GM13976 (cell line): ENCODE measurements around the gene S100A14.

Source experiments
- DNase-seq: peaks from one replicate; pipeline ENCODE4 v3.0.0; 2012; ENCODE audit warnings: low spot score
- CTCF ChIP-seq: IDR thresholded peaks from 2 replicates; pipeline ENCODE4 v1.5.1; 2012; ENCODE audit warnings: borderline replicate concordance, mild to moderate bottlenecking; ENCODE audit not compliant: insufficient read depth; ENCODE audit errors: extremely low read depth, missing control alignments, control extremely low read depth
- in situ Hi-C: fragments of 300-500 bp; cut with MboI; formaldehyde crosslinking; loops from one replicate; pipeline ENCODE4 v1.12.0; 2022; ENCODE audit warnings: low sequenced_read_pairs, mixed read lengths, inconsistent platforms; ENCODE audit not compliant: unreplicated experiment

The S100A14 gene

GRCh38 chr1:153633161-153633753 lies 17.1 kb upstream of the S100A14 start:
- TF ChIP-seq CTCF: no peak
- DNase-seq: peak; percentile 25
- in situ Hi-C loops: no loop called here

GRCh38 chr1:153631047-153632022 lies 15.2 kb upstream of the S100A14 start:
- in situ Hi-C loops: no loop called here
- no peak for DNase-seq
- no peak for TF ChIP-seq CTCF

GRCh38 chr1:153630384-153630783 lies 14.3 kb upstream of the S100A14 start:
- in situ Hi-C loops: no loop called here
- DNase-seq: no peak
- TF ChIP-seq CTCF: no peak

GRCh38 chr1:153629971-153630370 lies 13.8 kb upstream of the S100A14 start:
- no peak for TF ChIP-seq CTCF
- in situ Hi-C loops: no loop called here
- no peak for DNase-seq

- TF ChIP-seq CTCF: no peak
- no peak for DNase-seq
- in situ Hi-C loops: no loop called here
Measured at GRCh38 chr1:153629343-153629665, 13.2 kb upstream of the S100A14 start.

- no peak for DNase-seq
- no peak for TF ChIP-seq CTCF
- in situ Hi-C loops: no loop called here
Measured at GRCh38 chr1:153628638-153629342, 12.7 kb upstream of the S100A14 start.
